NCI-H2107 treated with DMSO at 0.1 percent for 48 hours (cell line): ENCODE data around the gene TIMP3.

Experiments used
- DNase-seq: peaks from one replicate; lab custom pipeline; 2025; ENCODE audit not compliant: unreplicated experiment; lab: John Stamatoyannopoulos, UW

TIMP3 gene

DNA sequence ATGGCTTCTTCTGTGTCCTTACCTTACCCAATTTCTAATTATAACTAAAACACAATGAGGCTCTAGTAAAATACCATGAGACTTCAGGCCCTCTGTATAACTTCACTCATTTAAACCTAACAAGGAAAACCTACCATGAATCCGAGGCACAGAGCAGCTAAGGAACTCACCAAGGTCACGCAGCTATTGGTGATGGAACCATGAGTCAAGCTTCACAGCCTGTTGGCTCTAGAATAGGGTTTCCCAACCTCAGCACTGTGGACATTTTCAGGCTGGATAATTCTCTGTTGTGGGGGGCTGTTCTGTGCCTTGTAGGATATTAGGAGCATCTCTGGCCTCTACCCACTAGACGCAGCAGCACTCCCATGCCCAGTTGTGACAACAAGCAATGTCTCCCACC lies 75.7 kb downstream of the TIMP3 start:
- DNase-seq = no peak

DNA sequence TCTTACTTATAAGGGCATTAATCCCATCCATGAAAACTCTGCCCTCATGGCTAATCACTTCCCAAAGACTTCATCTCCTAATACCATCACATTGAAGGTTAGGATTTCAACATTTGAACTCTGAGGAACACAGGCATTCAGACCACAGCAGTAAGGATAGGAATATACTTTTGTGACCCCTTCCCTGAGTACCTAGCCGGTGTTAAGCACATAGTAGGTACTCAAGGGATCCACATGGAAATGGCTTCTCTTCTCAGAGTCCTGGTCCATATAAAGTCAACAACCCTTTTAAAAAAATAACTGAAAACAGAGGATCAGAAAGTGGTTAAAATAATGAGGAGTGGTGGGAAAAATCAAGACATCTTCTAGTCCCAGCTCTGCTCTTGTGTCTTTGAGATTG lies 78.0 kb downstream of the TIMP3 start:
- DNase-seq = no peak

DNA sequence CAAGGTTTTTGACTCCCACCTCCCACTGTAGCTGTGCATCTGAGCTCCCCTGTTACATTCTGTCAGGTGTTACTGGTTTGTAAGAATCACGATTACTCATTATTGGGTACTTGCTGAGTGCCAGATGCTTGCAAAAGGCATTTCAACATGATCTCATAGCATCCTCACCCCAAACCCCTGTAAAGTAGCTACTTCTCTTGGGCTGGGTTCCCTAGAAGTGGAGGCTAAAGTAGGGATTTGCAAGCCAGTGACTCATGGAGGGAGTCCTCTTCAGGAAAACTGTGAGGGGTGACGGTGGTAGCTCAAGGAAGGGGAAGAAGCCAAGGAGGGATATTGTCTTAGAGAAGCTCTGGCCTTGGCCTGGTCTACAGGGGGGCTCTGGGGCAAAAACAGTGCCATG lies 78.6 kb downstream of the TIMP3 start:
- no peak for DNase-seq

DNA sequence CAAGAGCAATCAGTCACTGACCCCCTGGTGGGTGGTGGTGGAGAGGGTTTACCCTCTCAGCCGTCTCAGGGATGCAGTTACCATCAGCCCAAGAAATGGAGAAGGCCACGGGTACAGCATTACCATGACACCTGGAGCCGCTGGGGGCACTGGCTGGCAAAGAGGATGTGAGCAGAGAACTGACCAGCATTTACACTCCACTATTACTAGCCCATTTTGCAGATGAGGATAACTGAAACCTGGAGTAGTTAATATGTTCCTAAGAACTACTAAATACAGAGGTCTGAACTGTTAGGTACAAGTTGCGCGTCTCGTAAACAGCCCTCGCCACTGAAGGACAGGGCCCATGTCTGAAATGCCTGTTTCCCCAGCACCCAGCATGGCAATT lies 79.0 kb downstream of the TIMP3 start:
- no peak for DNase-seq

DNA sequence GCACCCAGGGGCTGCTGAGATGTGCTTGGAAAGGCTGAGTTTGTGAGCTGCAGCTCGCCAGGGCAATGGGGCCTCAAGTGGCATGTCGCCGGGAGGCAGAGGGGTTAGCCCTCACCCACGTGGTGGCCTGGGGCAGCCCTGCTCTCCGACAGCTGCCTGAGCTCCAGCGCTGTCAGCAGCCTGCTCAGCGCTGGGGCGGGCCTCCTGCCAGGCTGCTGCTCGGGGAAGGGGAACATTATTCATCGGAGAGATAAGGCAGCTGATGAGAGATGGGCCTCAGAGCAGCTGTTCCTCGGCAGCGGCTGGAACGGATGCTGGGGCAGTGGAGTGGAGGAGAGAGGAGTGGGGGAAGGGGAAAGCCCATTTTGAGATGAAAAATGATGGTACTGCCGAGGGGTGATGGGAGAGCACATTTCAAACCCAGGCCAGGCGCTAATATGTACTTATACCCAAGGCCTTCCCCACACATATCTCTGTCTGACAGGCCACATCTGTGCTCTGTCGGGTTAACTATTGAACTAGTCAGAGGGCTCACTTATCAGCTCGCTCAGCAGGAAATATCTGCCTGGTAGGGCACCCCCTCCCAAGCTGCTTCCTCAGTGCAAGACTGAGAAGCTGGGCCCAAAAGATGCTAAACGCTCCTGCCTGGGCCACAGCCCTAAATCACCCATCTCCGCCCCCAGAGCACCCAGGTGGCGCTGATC lies 79.5 kb downstream of the TIMP3 start:
- DNase-seq = no peak

DNA sequence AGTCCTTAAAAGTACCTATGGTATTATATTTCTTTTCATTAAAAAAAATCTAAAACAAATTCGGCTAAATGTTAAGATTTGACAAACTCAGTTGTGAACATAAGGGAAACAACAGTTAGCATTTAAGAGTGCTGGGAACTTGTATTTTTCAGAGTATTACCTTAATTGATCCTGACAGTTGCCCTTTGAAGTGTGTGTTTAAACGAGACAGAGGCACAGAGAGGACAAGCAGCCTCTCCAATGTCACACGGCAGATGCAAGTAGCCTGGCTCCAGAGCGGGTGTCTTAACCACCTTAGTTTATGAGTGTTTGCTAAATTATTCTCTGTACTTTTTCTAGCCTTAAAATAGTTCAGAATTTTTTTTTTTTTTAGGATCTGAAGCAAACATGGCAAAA lies 80.9 kb downstream of the TIMP3 start:
- no peak for DNase-seq

DNA sequence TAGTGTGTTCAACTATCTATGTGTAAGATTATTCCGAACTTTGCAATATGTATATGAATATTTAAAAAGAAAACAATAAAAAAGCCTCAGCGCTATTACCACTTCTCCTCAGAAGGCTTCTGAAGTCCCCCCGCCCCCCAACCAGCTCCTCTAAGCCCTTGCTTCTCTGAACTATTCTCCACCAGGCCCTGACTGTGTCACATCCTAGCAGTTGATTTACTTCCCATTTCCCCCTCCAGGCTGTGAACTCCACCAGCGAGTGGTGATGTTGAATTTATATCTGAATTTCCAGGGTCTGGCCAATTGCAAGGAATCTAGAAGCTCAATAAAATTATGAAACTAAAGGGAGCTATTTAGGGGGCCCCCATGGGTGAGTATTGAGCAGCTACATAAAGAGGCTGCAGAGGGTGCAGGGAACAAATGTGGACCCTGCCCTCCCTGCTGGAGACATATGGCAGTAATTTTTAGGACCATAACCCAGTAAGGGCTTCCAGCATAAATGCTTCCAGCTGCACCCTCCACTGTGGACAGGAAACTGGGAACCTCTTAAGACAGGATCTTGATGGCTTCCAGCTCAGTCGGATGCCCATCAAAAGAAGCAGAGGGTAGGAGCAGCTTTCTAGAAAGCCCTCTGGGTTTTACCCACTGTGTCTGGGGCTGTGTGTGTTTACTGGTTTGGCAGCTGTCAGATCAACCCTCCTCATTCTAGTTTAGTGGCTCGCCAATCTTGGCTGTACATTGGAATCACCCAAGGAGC lies 81.4 kb downstream of the TIMP3 start:
- no peak for DNase-seq

DNA sequence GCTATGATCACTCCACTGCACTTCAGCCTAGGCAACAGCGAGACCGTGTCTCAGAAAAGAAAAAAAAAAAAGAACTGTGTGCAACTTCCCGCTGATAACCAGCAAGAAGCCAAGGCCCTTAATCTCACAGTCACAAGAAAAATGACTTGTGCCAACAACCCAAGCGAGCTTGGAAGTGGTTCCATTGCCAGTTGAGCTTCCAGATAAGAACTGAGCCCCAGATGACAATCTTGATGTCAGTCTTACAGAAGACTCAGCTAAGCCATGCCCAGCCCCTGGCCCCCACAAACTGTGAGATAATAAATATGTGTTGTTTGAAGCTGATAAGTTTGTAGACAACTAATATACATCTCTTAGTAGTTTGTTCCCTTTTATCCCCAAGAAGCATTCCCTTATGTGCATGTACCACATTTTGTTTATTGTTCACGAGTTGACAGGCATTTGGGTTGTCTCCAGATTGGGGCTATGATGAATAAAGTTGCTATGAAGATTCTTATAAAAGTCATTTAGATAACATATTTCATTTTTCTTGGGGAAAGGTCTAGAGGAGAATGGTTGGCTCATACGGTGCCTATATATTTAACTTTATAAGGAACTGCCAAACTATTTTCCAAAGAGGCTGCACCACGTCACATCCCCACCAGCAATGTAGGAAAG lies 85.9 kb downstream of the TIMP3 start:
- DNase-seq = no peak

DNA sequence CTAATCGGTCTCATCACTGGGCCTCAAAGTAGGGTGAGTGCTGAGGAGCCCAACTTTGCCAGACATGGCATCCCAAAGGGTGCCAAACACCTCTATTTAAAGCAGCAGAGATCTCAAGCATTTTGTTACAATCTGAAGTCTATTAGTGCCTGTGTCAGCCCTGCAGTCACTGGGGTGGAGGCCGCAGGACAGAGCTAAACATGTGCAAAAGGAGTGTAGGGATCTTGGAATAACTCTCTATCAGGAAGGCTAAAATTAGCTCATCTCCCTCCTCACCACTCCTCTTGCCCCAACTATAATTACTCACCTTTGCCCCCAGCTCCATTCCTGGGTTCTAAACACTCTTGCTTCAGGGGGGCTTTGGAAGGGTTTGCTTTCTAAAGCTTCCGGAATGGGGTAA lies 87.5 kb downstream of the TIMP3 start:
- DNase-seq = no peak

DNA sequence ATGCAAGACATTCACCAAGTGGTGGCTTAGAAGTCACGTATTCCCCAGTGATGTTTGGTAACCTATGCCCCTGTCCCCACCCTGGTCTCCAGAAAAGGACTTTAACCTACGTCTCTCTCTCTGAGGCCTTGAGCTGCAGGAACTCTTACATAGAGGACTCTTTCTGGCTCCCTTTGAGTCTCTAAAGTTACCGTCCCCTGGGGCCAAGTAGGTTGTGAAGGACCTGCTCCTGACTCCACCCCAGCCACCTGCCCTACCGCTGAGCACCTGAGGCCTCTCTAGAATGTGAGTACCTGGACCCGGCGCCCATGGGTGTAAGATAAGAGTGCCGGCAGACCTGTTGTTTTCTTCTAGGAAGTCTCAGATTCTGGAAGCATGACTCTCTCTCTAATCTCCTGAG lies 95.4 kb downstream of the TIMP3 start:
- no peak for DNase-seq

DNA sequence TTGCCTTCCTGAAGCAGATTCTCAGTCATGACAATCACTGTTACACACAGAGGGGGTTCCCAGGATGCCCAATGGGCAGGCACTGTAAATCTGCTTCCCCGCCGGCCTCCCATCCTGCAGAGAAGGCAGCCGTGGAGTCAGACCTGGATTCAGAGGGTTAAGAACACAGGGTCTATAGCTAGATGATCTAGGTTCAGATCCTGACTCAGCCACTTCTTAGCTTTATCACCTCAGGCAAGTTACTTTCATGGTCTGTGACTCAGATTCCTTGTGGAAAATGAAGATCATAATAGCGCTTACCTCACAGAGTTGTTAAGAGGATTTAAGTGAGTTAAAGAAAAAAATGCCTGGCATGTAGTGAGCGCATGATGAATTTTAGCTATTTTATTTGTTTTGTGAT lies 95.9 kb downstream of the TIMP3 start:
- DNase-seq = no peak

DNA sequence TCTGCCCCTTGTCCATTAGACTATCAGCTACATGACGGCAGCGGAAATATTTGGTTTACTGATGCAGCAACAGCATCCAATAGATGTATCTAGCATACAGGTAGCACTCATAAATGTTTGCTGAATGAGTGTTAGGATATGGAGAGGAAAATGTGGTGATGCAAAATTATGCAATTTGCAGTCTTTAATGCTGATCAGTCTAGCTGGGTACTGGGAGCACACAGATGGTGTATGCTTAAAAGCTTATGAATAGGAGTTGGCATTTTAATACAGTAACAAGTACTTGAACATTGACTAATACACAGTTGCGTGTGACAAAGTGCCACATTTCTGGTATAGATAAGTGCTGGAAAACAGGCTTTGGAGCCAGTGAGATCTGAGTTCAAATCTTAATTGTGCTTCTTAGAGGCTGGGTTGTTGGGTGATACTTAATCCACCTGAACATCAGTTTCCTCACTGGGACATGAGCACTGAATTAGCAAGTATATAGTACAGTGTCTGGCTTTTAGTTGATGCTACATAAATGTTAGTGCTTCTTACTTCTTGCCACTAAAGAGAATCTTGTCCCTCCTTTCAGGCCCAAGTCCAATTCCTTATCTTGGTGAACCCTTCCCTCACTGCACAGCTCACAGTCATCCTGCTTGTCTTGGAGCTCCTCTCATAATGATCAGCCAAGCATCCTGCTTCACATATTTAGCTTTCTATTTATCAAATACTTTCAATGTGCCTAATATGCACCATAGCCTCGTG lies 99.6 kb downstream of the TIMP3 start:
- no peak for DNase-seq

DNA sequence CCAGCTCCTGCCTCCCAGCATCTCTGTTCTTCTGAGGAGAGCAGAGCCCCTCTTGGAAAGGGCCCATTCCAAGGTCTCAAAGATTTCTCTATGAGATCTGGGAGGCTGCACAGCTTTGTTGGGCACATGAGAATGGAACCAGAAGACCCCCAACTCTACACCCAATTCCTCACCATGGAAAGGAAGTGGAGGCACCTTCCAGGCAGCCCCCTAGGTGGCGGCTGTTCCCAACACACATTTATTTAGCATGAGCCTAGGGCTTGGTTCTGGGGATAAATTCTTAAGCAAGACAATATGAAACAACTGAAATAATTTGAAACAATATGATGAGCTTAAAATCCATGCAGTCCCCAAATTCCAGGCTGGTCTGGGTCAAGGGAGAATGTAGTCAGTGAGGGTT lies 100.4 kb downstream of the TIMP3 start:
- DNase-seq = no peak

DNA sequence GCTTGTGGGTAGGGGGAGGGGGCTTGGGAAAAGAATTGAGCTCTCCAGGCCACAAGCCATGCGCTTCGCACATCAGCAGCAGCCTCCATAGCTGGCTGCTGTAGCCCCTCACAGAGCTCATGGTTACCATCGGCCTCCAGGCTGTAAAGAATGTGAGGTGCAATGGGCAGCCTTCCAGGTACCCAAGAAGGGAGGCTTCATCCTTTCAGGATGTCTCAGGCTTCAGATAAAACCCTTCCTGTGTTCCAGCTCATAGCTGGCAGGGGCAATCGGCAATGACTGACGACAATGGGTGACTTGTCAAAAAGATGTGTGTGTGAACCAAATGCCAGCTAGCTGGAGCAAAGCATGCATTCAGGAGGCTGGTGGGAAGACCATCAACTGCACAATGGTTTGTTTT lies 102.0 kb downstream of the TIMP3 start:
- no peak for DNase-seq

DNA sequence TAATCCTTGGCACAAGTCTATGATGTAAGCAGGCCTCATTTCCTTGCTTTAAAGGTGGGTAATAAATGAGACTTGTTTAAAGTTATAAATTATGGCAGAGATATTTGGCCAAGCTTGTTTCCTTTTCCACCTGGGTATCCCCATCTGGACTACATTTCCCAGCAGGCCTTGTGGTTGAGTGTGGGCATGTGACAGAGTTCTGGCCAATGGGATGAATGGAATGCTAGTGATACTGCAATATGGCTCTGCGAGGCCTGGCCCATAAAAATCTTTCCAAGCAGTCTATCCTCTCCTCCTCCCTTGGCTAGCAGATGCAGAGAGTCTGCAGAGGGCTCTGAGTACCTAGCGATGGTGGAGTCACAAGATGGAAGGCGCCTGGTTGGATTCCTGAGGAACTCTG lies 102.5 kb downstream of the TIMP3 start:
- no peak for DNase-seq

DNA sequence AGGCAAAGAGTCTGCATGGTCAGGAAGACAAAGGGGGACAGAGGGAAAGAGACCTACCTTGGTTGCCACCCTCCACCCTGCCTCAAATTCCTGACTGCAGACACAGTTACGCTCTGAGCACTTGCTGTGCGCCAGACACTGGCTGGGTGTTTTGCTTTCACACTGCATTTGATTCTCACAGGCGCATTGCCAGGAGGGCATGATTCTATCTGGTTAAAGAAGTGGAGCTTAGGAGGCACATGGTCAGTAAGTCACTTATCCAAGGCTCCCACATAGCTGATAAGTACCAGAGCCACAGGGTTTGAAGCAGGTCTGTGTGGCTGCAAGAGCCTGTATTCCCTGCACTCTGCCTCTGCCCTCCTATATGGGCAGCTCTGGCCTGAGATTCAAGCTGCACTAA lies 103.9 kb downstream of the TIMP3 start:
- no peak for DNase-seq

DNA sequence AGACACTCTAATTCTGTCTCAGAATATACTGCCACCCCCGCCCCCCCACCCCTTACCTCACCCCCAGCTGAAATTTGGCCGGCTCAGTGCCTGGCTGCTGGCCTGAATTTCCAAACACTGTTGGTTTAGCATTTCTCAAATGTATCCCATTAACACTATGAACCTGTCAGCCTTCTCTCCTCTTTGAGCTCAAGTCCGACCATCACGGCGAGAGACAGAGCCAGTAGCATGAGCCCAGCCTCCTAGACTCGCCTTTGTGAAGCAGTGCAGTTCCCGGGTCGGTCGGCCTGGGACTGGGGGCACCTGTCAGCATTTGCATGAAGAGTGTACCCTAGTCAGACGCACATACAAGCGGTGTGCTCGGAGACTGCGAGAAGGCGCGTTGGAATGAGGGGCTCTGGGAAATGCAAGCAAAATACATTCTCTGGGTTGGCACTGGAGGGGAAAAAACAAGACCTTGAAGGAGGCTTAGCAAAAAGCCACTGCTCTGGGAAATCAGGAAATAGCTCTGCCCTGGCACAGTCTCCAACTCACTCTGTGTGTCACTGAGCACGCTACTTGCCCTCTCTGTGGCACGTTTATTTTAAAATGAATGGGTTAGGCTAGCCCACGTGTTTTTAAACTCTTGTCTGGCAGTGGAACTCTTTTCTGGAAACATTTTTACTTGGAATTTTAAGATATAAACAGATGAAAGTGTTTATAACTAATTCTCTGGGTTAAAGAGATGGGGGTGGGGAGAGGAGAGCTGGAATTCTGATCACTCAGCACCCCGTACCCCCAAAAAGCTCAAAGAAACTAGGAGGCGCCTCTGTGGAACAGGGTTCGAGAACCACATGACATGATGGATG lies 108.3 kb downstream of the TIMP3 start:
- DNase-seq = no peak

DNA sequence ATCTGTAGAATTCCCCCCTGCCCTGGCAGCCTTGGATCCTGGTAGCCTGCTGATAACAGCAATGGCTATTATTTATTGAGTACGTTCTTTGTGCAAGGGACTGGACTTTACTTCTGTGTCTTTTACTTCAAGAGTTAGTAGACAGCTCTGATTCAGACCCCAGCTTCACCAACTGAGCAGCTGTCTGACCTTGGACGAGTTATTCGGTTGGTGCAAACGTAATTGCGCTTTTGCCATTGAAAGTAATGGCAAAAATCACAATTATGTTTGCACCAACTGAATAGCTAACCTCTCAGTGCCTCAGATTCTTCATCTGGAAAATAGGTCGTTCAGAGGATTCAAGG lies 108.9 kb downstream of the TIMP3 start:
- no peak for DNase-seq

DNA sequence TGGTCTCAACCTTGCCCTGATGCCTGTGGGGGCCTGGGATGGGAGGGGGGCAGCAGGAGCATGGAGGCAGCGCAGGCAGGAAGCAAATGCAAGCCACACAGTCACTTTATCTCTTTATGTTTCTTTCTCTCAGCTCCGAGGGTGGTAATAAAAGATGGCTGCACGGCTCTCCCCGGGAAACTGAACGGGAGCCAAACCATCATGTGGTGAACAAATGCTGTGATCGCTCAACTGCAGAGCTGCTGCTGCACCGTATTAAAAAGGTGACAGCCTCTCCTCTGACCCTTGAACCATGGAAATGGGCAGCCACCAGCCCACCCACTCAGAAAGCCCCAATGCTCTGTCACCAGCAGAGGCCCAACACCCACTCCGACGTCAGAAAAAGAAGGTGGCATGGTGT lies 110.0 kb downstream of the TIMP3 start:
- DNase-seq = peak; percentile 37
